NT2/D1 (cell line): ENCODE data around the gene BEAN1.

Experiments
- DNase-seq: peaks from one replicate; pipeline ENCODE4 v3.0.0-alpha.2; 2011; ENCODE audit warnings: low read depth, low spot score
- H3K27me3 ChIP-seq: 2 replicates; pipeline ENCODE4 v1.6.0; 2011; ENCODE audit warnings: mild to moderate bottlenecking; ENCODE audit not compliant: insufficient read length, insufficient read depth
- H3K36me3 ChIP-seq: 2 replicates; pipeline ENCODE4 v1.6.1; 2011; ENCODE audit warnings: mild to moderate bottlenecking, low read length, mixed read lengths; ENCODE audit not compliant: insufficient read depth, insufficient read length
- H3K4me1 ChIP-seq: 2 replicates; pipeline ENCODE4 v1.5.1; 2011; ENCODE audit not compliant: insufficient read depth, insufficient read length
- H3K4me3 ChIP-seq: 2 replicates; pipeline ENCODE4 v1.5.1; 2011; ENCODE audit warnings: low read depth; ENCODE audit not compliant: insufficient read length
- H3K9ac ChIP-seq: 2 replicates; pipeline ENCODE4 v1.6.0; 2011; ENCODE audit warnings: low read depth; ENCODE audit not compliant: insufficient read length
- H3K9me3 ChIP-seq: 2 replicates; pipeline ENCODE4 v1.5.1; 2011; ENCODE audit warnings: mild to moderate bottlenecking, low read length; ENCODE audit not compliant: insufficient read depth
- SUZ12 ChIP-seq: IDR thresholded peaks from 2 replicates; pipeline ENCODE4 v1.6.1; 2011; ENCODE audit not compliant: insufficient read length, insufficient read depth; ENCODE audit errors: extremely low read depth
- YY1 ChIP-seq: IDR thresholded peaks from 2 replicates; pipeline ENCODE4 v1.6.1; 2011; ENCODE audit not compliant: insufficient read length, insufficient read depth
- ZNF274 ChIP-seq: IDR thresholded peaks from 2 replicates; pipeline ENCODE4 v1.6.1; 2011; ENCODE audit warnings: mild to moderate bottlenecking, low read depth, low read length

Gene BEAN1

DNA sequence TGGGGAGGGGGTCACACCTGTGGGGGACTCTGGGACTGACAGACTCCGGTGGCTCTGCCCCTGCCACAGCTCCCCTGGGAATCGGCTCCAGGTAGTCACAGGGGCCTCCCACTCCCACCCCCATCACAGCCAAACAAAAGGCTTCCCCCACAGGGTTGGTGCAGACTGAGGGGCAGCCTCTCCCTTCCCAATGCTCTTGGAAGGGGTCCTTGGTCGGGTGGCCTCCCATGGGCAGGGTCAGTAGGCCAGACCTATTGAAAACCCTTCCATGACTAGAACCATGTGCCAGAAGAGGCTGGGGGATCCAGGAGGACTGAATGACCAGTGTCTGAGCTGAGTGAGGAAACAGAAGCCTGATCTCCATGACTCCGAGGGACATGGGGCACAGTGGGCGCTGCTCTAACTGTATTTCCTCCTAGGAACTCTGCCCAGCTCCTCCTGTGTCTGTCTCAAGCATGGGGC, 94.2 kb downstream of the BEAN1 start:
- no peaks in the 10 kb centered on the region for H3K9me3 ChIP-seq
- H3K4me1 ChIP-seq = peaks cover 26% of the 10 kb centered on the region
- TF ChIP-seq ZNF274 = no peak
- TF ChIP-seq YY1 = no peak
- TF ChIP-seq SUZ12 = no peak
- H3K36me3 ChIP-seq = no peaks in the 10 kb centered on the region
- no peak overlapping the region for H3K9ac ChIP-seq
- H3K27me3 ChIP-seq = no peaks in the 10 kb centered on the region
- no peak for DNase-seq
- no peak overlapping the region for H3K4me3 ChIP-seq

DNA sequence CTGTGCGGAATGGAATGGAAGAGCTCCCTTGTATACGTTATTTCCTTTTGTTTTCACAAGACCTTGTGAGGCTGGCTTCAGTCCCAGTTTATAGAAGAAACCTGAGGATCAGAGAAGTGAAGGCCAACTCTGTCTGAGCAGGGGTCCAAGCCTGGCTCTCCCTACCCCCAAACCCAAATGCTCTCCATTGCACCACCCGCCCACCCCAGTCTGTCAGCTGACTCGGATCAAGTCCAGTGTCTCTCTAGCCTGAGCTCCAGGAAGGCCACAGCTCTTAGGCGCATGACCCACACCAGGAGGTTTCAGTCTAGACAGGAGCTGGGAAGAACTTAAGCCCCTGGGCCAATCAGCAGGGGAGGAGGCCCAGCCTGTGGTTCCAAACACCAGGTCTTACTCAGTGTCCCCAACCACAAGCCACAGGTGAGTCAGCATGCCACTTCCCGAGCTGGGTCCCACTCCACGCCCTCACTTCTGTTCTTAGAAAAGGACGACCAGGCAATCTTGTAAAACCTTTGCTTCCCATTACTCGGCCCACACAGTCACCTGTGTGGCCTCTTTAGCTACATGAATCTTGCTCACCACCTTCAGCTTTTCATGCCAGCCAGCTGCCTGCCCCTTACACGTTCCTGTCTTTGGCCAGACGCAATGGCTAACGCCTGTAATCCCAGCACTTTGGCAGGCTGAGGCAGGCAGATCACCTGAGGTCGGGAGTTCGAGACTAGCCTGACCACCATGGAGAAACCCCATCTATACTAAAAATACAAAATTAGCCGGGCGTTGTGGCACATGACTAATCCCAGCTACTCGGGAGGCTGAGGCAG, 95.1 kb downstream of the BEAN1 start:
- no peak for TF ChIP-seq SUZ12
- no peak for TF ChIP-seq YY1
- no peak for TF ChIP-seq ZNF274
- peaks cover 20% of the 10 kb centered on the region for H3K4me1 ChIP-seq
- no peak overlapping the region for H3K4me3 ChIP-seq
- DNase-seq = no peak
- no peaks in the 10 kb centered on the region for H3K27me3 ChIP-seq
- no peaks in the 10 kb centered on the region for H3K9me3 ChIP-seq
- H3K36me3 ChIP-seq = no peaks in the 10 kb centered on the region
- no peak overlapping the region for H3K9ac ChIP-seq

DNA sequence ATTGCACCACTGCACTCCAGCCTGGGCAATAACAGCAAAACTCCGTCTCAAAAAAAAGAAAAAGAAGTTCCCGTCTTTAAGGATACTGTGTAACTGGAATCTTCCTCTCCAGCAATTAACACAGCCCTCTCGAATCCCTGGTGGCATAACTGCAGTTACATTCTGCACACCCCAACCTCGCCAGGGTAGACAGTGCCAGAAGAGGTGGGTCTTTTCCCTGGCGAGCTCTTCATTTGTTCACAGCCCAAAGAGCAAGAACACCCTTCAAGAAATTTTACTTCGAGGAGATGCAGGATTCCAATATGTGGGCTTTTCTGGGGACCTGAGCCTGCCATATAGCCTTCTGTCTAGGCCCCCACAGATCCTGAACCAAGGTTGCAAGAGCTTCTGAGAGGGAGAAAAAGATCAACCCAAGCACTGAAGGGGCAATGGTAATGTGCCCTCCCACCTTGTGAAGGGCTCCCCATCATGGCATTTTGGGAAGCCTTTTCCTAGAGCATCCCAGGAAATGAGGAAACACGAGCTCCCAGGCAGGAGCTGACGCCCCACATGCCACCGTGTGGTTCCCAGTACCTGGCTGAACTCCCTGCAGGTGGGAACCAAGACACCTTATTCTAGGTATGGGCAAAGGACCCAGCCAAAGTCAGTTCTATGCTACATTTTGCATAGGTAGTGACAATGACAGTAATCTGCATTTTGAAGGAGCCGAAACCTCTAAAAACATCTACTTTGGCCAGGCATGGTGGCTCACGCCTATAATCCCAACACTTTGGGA, 95.9 kb downstream of the BEAN1 start:
- Histone ChIP-seq H3K27me3 (no peaks in the 10 kb centered on the region), H3K36me3 (no peaks in the 10 kb centered on the region), H3K4me1 (peaks cover 13% of the 10 kb centered on the region), H3K4me3 (no peak overlapping the region), H3K9me3 (no peaks in the 10 kb centered on the region), H3K9ac (no peak overlapping the region)
- TF ChIP-seq SUZ12 (no peak), ZNF274 (no peak), YY1 (no peak)
- no peak for DNase-seq

DNA sequence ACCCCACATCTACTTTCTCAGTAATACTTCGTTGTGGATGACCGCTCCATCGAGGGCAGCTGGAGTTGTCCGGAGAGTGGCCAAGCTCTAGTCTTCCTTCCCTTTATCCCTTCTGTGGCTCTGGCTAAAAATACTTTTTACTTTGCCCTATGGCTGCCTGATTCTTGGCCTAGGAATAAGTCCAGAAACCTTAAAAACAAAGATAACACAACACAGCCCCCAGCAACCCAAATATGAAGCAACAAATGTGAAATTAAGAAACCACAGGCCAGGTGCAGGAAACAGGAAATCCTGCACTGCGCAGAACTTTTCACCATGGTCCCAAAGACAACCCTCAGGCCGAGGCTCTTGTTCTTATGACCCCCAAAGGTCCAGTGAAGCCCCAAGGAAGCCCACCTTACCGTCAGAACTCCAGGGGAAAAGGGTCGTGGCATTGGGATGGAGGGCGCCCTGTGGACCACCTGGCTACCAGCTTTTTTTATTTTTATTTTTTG, 96.8 kb downstream of the BEAN1 start:
- no peaks in the 10 kb centered on the region for H3K9me3 ChIP-seq
- TF ChIP-seq ZNF274 = no peak
- TF ChIP-seq SUZ12 = no peak
- no peak for TF ChIP-seq YY1
- no peak overlapping the region for H3K4me3 ChIP-seq
- no peaks in the 10 kb centered on the region for H3K27me3 ChIP-seq
- H3K4me1 ChIP-seq = peaks cover 13% of the 10 kb centered on the region
- peaks cover 5% of the 10 kb centered on the region for H3K36me3 ChIP-seq
- no peak overlapping the region for H3K9ac ChIP-seq
- DNase-seq = no peak

DNA sequence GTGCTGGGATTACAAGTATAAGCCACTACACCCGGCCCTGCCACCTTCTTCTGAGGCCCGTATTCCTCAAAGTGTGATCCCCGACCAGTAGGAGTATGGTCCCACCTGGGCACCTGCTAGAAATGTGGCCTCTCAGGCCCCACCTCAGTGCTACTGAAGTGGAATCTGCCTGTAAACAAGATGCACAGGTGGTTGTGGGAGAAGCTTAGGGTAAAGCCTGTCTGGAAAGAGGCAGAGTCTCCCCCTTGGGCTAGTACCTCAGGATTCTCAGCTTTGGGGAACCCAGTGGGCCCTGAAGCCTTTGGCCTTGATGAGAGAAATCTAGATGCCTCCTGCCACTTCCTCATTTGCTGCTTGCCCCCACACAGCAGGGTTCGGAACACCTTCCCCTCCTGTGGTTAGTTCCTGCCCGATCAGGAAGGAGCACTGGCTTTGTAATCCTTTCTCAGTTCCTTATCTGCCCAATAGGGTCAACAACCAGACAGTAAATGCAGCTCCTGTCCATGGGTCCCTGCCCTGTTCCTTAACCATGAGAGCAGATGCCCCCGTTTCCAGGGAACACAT, 97.6 kb downstream of the BEAN1 start:
- DNase-seq = no peak
- peaks cover 10% of the 10 kb centered on the region for H3K36me3 ChIP-seq
- H3K27me3 ChIP-seq = no peaks in the 10 kb centered on the region
- TF ChIP-seq YY1 (no peak), SUZ12 (no peak), ZNF274 (no peak)
- H3K4me1 ChIP-seq = peaks cover 10% of the 10 kb centered on the region
- no peak overlapping the region for H3K9ac ChIP-seq
- H3K4me3 ChIP-seq = no peak overlapping the region
- no peaks in the 10 kb centered on the region for H3K9me3 ChIP-seq

DNA sequence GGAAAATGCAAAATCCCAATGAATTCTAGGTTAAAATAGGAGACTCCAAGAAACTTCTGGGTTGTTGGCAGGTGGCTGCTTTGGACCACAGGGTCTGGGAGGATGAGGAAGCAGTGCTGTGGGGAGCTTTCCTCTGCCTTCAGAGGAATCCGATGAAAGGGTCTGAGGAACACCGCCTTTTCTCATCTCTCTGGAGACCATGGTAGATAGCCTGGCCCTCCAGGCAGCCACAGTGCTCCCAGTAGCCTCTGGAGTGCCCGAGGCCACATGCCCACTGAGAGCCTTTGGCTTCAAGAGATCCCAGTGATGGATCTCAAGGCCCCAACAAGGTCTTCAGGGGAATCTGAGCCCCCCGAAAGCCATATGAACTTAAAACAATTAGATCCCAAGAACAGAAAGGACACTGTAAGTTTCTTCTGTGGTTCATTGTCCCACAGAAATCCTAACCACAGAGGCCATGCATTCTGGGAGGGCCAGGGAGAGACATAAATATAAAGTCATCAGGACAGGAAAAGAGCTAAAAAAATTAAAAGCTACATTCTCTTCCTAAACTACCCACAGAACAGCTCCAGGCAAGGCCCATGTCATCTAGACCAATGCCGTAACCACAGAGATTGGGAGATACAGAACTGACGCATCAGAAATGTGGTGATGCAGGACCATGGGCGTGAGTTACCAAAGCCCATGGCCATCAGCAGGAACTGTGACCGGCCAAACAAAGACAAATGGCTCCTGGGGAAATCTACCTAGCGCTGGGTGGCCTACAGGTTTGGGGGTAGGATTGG, 98.5 kb downstream of the BEAN1 start:
- Histone ChIP-seq H3K4me1 (peaks cover 7% of the 10 kb centered on the region), H3K9ac (no peak overlapping the region), H3K4me3 (no peak overlapping the region), H3K36me3 (peaks cover 16% of the 10 kb centered on the region), H3K27me3 (no peaks in the 10 kb centered on the region), H3K9me3 (no peaks in the 10 kb centered on the region)
- DNase-seq = no peak
- no peak for TF ChIP-seq YY1
- TF ChIP-seq ZNF274 = no peak
- no peak for TF ChIP-seq SUZ12
